ENCODE results near the gene ANKRD31.

Gene ANKRD31

DNA sequence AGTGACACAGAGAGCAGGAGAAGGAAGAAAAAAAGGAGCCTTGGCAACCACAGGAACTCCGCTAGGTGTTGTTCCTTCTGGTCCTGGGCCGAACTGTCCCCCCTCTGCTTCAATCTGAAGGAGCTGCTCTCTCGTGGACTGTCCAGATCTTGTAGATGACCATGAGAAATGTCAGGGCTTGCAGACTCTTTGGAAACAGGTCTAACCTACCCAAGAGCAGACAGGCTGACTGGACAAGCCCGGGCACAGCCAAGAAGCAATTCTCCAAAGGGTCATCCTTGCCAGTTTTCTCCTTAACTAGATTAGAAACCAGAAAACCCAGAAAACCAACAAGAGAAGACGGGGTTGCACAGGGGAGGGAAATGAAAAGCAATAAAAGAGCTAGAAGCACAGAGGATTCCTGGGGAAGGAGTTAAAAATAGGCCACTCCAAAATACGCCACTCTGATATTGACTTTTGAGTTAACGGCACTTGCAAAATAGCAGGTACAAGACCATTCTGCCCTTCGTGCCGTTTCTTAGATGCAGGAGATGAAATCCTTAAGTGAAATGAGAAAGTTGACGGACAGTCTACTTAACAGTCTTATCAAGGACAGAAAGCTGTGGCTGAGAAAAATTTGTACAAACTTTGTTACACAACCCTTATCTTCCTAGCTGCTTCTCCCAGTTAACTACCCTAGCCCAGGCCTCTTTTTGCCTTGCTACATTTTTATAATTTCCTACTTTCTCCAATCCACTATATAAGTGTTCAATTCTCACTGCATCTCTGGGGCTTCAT lies 190.1 kb downstream of the ANKRD31 start:
- Histone ChIP-seq H3K36me3 (ENCODE audit: insufficient read depth, low read length) (peaks cover 16% of the 10 kb centered on the region), H3K27ac (ENCODE audit: low read depth, low read length) (no peak overlapping the region), H3K27me3 (ENCODE audit: control insufficient read depth in 1 of 2, insufficient read depth in 2 of 2, low read length in 2 of 2) (no peaks in the 10 kb centered on the region)

DNA sequence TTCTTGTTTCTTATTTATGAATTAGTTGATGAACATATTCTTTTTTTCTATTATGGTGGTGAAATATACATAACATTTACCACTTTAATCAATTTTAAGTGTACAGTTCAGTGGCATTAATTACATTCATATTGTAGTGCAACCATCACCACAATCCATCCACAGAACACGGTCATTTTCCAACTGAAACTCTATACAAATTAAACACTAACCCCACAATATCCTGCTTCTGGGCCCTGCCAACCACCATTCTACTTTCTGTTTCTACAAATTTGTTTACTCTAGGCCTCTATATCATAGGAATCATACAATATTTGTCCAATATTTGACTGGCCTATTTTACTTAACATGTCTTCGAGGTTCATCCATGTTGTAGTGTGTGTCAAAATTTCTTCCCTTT lies 191.6 kb downstream of the ANKRD31 start:
- peaks cover 16% of the 10 kb centered on the region for H3K4me1 ChIP-seq (ENCODE audit: insufficient read depth, low read length)
- no peak overlapping the region for H3K27ac ChIP-seq (ENCODE audit: low read depth, low read length)

More for the DNA sequence above, 190.1 kb downstream of the ANKRD31 start:
- Histone ChIP-seq H3K9ac (ENCODE audit: low read length) (no peak overlapping the region), H3K4me3 (ENCODE audit: low read depth in 1 of 2, low read length in 2 of 2) (no peak overlapping the region), H3K4me1 (ENCODE audit: insufficient read depth, low read length) (peaks cover 31% of the 10 kb centered on the region), H3K9me3 (ENCODE audit: low read length) (no peaks in the 10 kb centered on the region)

DNA sequence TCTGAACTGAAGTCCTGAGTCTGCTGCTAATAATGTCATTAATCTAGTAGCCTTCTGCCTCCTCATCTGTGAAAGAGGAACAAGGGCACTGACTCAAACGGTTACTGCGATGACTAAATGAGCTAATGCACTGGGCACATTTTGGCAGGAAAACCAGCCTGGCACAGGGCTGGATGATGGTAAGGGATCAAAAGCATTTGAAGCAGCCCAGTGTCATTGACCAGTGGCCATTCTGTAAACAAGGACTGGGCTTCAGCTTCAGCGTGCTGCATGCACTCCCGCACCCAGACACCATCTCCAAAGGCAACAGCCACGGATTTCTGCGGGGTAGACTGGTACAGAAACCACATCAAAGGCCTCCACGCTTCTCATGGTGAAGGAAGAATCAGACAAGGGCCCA lies 192.3 kb downstream of the ANKRD31 start:
- H3K4me1 ChIP-seq (ENCODE audit: insufficient read depth, low read length): peaks cover 10% of the 10 kb centered on the region
- H3K9ac ChIP-seq (ENCODE audit: low read length): no peak overlapping the region
- peaks cover 16% of the 10 kb centered on the region for H3K36me3 ChIP-seq (ENCODE audit: insufficient read depth, low read length)
- no peak overlapping the region for H3K27ac ChIP-seq (ENCODE audit: low read depth, low read length)
- no peaks in the 10 kb centered on the region for H3K27me3 ChIP-seq (ENCODE audit: control insufficient read depth in 1 of 2, insufficient read depth in 2 of 2, low read length in 2 of 2)
- no peak overlapping the region for H3K4me3 ChIP-seq (ENCODE audit: low read depth in 1 of 2, low read length in 2 of 2)
- H3K9me3 ChIP-seq (ENCODE audit: low read length): no peaks in the 10 kb centered on the region

More for the DNA sequence above, 191.6 kb downstream of the ANKRD31 start:
- no peaks in the 10 kb centered on the region for H3K27me3 ChIP-seq (ENCODE audit: control insufficient read depth in 1 of 2, insufficient read depth in 2 of 2, low read length in 2 of 2)
- no peaks in the 10 kb centered on the region for H3K9me3 ChIP-seq (ENCODE audit: low read length)
- H3K4me3 ChIP-seq (ENCODE audit: low read depth in 1 of 2, low read length in 2 of 2): no peak overlapping the region
- peaks cover 16% of the 10 kb centered on the region for H3K36me3 ChIP-seq (ENCODE audit: insufficient read depth, low read length)
- H3K9ac ChIP-seq (ENCODE audit: low read length): no peak overlapping the region

DNA sequence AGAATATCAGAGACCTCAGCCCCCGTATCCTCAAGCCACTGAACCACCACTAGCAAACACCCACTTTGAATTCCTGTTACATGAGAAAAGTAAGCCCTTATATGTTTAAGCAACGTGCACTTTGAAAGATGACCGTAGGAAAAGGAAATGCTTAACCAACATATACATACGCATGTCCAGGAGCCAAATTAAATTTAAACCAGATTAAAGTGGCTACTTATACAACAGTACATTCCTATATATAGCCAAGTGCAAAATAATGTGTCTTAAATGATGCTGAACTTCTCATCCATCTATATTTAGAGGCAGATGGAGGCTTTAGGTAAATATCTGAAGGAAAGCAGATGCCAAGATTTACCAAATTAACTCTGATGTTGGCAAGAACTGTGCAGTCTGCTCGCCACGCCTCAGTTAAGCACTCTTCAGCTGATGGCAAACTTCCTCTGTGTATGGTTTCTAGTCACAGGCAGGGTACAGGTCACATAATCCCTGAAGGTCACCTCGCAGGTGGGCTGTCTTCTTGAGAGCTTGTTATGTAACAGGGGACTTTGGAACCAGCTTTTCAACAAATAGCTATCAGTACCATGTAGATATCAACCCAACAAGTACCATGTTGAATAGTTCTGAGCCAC lies 192.9 kb downstream of the ANKRD31 start:
- peaks cover 16% of the 10 kb centered on the region for H3K36me3 ChIP-seq (ENCODE audit: insufficient read depth, low read length)
- H3K4me1 ChIP-seq (ENCODE audit: insufficient read depth, low read length): peaks cover 3% of the 10 kb centered on the region
- H3K27me3 ChIP-seq (ENCODE audit: control insufficient read depth in 1 of 2, insufficient read depth in 2 of 2, low read length in 2 of 2): no peaks in the 10 kb centered on the region
- no peak overlapping the region for H3K27ac ChIP-seq (ENCODE audit: low read depth, low read length)
- H3K9ac ChIP-seq (ENCODE audit: low read length): no peak overlapping the region
- no peaks in the 10 kb centered on the region for H3K9me3 ChIP-seq (ENCODE audit: low read length)
- H3K4me3 ChIP-seq (ENCODE audit: low read depth in 1 of 2, low read length in 2 of 2): no peak overlapping the region

DNA sequence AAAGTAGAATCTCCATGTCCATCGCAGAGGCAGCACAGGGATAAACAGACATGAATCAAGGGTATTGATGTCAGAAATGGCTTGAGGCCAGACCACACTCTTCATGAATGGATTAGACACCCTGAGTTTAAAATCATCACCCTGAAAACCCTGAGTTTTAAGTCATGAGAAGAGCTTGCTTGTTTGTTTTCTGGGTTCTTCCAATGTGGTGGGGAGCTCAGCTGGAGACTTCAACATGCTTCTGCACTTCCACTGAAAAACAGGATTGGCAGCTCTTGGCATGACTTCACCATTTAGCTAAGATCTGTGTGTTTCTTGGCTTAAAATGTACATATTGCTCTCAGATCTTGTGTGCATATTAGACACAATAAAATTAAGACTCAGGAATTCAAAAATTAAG lies 194.2 kb downstream of the ANKRD31 start:
- Histone ChIP-seq H3K9me3 (ENCODE audit: low read length) (no peaks in the 10 kb centered on the region), H3K36me3 (ENCODE audit: insufficient read depth, low read length) (peaks cover 16% of the 10 kb centered on the region), H3K4me3 (ENCODE audit: low read depth in 1 of 2, low read length in 2 of 2) (no peak overlapping the region), H3K27ac (ENCODE audit: low read depth, low read length) (no peak overlapping the region), H3K4me1 (ENCODE audit: insufficient read depth, low read length) (no peaks in the 10 kb centered on the region), H3K27me3 (ENCODE audit: control insufficient read depth in 1 of 2, insufficient read depth in 2 of 2, low read length in 2 of 2) (no peaks in the 10 kb centered on the region), H3K9ac (ENCODE audit: low read length) (no peak overlapping the region)

DNA sequence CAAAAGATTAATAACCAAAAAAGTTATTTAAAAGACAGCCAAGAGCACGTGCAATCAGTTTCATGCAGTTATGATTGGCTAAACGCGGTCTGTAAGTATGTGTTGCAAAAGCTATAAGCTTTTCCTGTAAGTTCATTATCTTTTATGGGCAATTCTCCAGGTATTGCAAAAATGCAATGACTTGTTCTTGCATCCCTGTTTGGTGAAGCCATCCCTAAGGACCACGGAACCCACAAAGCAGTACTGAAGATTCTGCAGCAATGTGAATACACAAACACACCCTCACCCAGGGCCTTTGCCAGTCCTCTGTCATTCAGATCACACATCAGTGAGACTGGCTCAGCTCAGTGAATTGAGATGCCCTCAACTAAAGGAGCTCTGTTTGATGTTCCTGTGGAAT lies 195.7 kb downstream of the ANKRD31 start:
- no peaks in the 10 kb centered on the region for H3K9me3 ChIP-seq (ENCODE audit: low read length)

DNA sequence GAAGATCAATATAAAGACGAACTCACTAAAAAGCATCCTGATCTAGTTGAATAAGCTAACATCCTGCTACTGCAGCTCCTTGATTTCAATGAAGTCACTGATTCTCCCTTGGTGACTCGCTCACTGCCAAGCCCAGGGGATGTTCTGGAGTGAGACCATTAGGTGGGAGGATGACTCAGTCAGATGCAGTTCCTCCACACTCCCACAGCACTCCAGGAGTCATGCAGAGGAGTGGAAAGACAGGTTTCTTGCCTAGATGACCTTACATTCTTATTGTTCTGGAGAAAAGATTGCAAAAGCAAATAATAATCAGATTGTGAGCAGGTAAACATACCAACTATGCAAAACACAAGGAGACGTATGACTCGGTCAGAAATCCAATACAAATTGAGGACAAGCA lies 199.6 kb downstream of the ANKRD31 start:
- Histone ChIP-seq H3K9me3 (ENCODE audit: low read length) (no peaks in the 10 kb centered on the region), H3K27ac (ENCODE audit: low read depth, low read length) (no peak overlapping the region), H3K36me3 (ENCODE audit: insufficient read depth, low read length) (no peaks in the 10 kb centered on the region), H3K4me3 (ENCODE audit: low read depth in 1 of 2, low read length in 2 of 2) (no peak overlapping the region), H3K4me1 (ENCODE audit: insufficient read depth, low read length) (no peaks in the 10 kb centered on the region), H3K9ac (ENCODE audit: low read length) (no peak overlapping the region), H3K27me3 (ENCODE audit: control insufficient read depth in 1 of 2, insufficient read depth in 2 of 2, low read length in 2 of 2) (no peaks in the 10 kb centered on the region)

More for the DNA sequence above, 195.7 kb downstream of the ANKRD31 start:
- Histone ChIP-seq H3K4me1 (ENCODE audit: insufficient read depth, low read length) (no peaks in the 10 kb centered on the region), H3K27me3 (ENCODE audit: control insufficient read depth in 1 of 2, insufficient read depth in 2 of 2, low read length in 2 of 2) (no peaks in the 10 kb centered on the region), H3K4me3 (ENCODE audit: low read depth in 1 of 2, low read length in 2 of 2) (no peak overlapping the region), H3K27ac (ENCODE audit: low read depth, low read length) (no peak overlapping the region), H3K9ac (ENCODE audit: low read length) (no peak overlapping the region), H3K36me3 (ENCODE audit: insufficient read depth, low read length) (peaks cover 6% of the 10 kb centered on the region)

DNA sequence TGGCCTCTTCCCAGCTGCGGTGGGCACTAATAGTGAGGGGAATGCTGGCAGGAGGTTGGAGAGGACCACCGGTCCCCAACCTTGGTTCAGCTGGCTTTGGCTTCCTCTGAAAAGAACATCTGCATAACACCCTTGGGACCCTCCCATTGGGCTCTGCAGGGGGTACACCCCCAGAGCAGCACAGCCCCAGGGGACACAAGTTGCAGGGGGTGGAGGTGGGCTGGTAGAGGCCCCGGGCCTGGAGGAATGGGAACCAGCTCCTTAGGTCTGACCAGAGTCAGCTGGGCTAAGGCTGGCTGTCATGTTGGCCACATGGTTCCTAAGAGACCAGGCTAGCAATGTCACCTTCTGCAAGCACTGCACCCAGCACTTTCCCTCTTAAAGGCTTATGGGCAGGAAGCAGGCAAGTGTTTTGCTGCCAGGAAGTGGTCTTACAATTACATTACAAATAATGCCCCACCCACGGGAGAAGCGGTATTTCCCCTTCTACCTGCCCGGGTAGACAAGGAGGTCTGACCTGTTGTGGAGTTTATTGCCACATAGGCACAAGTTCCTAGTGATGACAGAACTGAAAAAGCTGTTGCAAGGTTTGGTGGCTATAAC lies 202.4 kb downstream of the ANKRD31 start:
- H3K36me3 ChIP-seq (ENCODE audit: insufficient read depth, low read length): no peaks in the 10 kb centered on the region
- no peaks in the 10 kb centered on the region for H3K4me1 ChIP-seq (ENCODE audit: insufficient read depth, low read length)
- H3K27ac ChIP-seq (ENCODE audit: low read depth, low read length): no peak overlapping the region
- H3K4me3 ChIP-seq (ENCODE audit: low read depth in 1 of 2, low read length in 2 of 2): no peak overlapping the region
- H3K9ac ChIP-seq (ENCODE audit: low read length): no peak overlapping the region
- no peaks in the 10 kb centered on the region for H3K9me3 ChIP-seq (ENCODE audit: low read length)
- H3K27me3 ChIP-seq (ENCODE audit: control insufficient read depth in 1 of 2, insufficient read depth in 2 of 2, low read length in 2 of 2): no peaks in the 10 kb centered on the region

DNA sequence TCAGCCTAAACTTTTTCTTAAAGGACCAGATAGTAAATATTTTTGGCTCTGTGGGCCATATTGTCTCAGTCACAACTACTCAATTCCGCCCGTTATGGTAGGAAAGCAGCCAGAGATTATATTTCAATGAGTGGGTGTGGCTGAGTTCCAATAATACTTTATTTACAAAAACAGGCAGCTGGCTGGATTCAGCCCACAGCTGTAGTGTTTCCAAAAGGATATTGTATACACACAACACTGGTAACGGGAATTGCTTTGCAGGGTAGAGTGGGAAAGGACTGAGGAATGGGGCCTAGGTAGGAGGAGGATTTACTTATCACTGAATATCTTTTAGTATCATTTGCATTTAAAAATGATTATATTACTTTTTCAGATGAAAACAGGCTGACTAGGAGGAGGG lies 205.3 kb downstream of the ANKRD31 start:
- H3K36me3 ChIP-seq (ENCODE audit: insufficient read depth, low read length): no peaks in the 10 kb centered on the region

DNA sequence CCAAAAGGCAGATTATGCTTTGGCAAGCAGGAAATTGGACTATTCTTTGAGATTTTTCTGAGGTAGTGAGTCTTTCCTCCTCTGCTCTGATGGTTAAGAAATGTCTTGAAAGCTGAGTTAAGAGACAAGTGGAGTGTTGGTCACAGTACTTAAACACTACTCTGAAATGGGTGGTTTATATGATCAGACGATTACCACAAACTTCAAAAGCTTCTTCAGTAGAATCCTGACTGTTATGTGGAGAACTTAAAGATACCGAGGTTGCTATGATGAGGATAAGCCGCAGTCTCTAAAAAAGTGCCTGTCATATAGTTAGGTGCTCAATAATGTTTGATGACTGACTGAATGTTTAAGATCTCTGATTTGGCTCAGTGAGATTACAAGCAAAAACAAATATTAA lies 208.6 kb downstream of the ANKRD31 start:
- no peak overlapping the region for H3K27ac ChIP-seq (ENCODE audit: low read depth, low read length)
- no peaks in the 10 kb centered on the region for H3K27me3 ChIP-seq (ENCODE audit: control insufficient read depth in 1 of 2, insufficient read depth in 2 of 2, low read length in 2 of 2)
- no peaks in the 10 kb centered on the region for H3K4me1 ChIP-seq (ENCODE audit: insufficient read depth, low read length)
- H3K9me3 ChIP-seq (ENCODE audit: low read length): no peaks in the 10 kb centered on the region
- H3K9ac ChIP-seq (ENCODE audit: low read length): no peak overlapping the region
- no peak overlapping the region for H3K4me3 ChIP-seq (ENCODE audit: low read depth in 1 of 2, low read length in 2 of 2)
- H3K36me3 ChIP-seq (ENCODE audit: insufficient read depth, low read length): no peaks in the 10 kb centered on the region

More for the DNA sequence above, 205.3 kb downstream of the ANKRD31 start:
- Histone ChIP-seq H3K9me3 (ENCODE audit: low read length) (no peaks in the 10 kb centered on the region), H3K4me1 (ENCODE audit: insufficient read depth, low read length) (no peaks in the 10 kb centered on the region), H3K4me3 (ENCODE audit: low read depth in 1 of 2, low read length in 2 of 2) (no peak overlapping the region), H3K27me3 (ENCODE audit: control insufficient read depth in 1 of 2, insufficient read depth in 2 of 2, low read length in 2 of 2) (no peaks in the 10 kb centered on the region), H3K27ac (ENCODE audit: low read depth, low read length) (no peak overlapping the region), H3K9ac (ENCODE audit: low read length) (no peak overlapping the region)

DNA sequence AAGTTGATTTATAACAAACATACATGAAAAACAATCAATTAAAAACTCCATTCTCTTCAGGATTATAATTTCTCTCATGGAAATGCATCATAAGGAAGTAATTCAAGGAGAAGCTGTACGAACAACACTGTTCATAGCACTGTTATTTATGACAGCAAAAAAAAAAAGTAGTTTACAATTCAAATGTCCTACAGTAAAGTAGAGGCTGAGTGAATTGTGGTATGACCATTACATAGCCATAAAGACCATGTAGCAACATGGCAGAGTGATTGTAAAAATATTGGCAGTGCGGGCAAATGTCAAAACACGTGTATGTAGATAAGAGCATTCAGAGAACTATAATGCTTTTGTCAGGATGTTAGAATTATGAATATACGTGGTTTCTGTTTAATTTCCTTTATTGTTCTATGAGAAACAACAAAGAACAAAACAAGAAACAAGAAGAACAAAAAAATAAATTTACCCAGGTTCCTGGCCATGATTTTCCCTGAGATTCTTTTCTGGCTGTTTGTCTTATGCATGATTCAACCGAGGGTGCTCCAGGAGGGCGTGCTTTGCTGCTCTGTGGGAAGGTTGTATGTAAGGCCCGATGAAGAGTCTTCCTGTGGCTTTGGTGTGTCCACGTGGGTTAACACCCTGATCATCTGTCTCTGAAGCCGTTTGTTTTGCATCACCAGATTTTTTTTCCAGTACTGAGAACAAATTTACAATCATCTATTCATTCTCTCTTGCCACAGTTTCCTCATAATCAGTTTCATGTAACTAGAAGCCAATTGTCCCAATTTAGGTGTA lies 213.1 kb downstream of the ANKRD31 start:
- no peaks in the 10 kb centered on the region for H3K9me3 ChIP-seq (ENCODE audit: low read length)
- H3K9ac ChIP-seq (ENCODE audit: low read length): no peak overlapping the region
- H3K4me1 ChIP-seq (ENCODE audit: insufficient read depth, low read length): no peaks in the 10 kb centered on the region
- H3K36me3 ChIP-seq (ENCODE audit: insufficient read depth, low read length): no peaks in the 10 kb centered on the region
- H3K27me3 ChIP-seq (ENCODE audit: control insufficient read depth in 1 of 2, insufficient read depth in 2 of 2, low read length in 2 of 2): no peaks in the 10 kb centered on the region
- no peak overlapping the region for H3K27ac ChIP-seq (ENCODE audit: low read depth, low read length)
- H3K4me3 ChIP-seq (ENCODE audit: low read depth in 1 of 2, low read length in 2 of 2): no peak overlapping the region

Measured in muscle layer of colon (tissue), 2 donors.